ENCODE results near the gene OR5AS1.
"Not testable (repeated sequence)": the region's sequence is repeated elsewhere in the genome, so short reads cannot be mapped to it uniquely, and the experiment has no call there.

The OR5AS1 gene

DNA sequence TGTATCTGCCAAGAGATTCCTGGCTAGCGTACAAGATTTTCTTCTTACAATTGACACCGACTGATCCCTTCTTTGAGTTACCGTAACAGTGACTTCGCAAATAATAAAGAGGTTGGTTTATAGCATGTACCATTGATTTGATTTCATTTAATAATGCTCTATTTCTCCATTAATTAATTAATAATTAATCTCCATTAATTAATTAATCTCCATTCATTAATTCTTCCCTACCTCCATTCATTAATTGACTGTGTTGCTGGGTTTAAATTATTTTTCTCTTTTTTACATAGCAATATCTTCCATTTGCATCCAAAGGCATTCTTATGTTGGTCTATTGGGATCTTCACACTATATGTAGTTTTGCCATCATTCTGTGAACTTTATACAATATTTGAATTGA is 21.0 kb downstream of the OR5AS1 start:
- TF ChIP-seq POLR2A (IDR thresholded peaks at IDR 0.05; ENCODE audit: extremely low read depth, insufficient read length) (no peak), MYC (IDR thresholded peaks at IDR 0.05; ENCODE audit: low read depth, low read length) (no peak)
- TF ChIP-seq, protein P1, sequence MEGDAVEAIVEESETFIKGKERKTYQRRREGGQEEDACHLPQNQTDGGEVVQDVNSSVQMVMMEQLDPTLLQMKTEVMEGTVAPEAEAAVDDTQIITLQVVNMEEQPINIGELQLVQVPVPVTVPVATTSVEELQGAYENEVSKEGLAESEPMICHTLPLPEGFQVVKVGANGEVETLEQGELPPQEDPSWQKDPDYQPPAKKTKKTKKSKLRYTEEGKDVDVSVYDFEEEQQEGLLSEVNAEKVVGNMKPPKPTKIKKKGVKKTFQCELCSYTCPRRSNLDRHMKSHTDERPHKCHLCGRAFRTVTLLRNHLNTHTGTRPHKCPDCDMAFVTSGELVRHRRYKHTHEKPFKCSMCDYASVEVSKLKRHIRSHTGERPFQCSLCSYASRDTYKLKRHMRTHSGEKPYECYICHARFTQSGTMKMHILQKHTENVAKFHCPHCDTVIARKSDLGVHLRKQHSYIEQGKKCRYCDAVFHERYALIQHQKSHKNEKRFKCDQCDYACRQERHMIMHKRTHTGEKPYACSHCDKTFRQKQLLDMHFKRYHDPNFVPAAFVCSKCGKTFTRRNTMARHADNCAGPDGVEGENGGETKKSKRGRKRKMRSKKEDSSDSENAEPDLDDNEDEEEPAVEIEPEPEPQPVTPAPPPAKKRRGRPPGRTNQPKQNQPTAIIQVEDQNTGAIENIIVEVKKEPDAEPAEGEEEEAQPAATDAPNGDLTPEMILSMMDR (IDR thresholded peaks at IDR 0.05; ENCODE audit: low read depth, low read length): no peak
- TF ChIP-seq, protein P2, sequence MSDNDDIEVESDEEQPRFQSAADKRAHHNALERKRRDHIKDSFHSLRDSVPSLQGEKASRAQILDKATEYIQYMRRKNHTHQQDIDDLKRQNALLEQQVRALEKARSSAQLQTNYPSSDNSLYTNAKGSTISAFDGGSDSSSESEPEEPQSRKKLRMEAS (IDR thresholded peaks at IDR 0.05; ENCODE audit: low read depth, low read length): no peak
- no peak for DNase-seq (ENCODE audit: low read depth)

DNA sequence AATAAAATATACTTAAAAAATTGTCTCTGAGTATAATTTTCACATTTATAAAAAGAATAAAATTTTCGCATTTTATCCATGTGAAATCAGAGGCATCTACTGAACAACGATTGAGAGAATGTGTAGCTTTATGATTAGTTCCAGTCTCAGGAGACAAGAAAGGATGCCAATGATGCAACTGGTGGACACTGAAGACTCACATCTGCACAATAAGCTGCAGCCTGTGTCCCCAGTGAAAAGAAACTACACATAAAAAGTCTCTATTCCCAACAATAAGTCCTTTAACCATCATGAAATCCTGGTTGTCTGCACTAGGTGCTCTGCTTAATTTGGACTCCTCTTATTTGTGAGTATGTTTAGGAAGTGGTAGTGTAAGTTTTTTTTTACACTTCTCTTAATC is 22.0 kb downstream of the OR5AS1 start:
- H3K4me3 ChIP-seq (ENCODE audit: low read depth, low read length): no peak overlapping the region
- TF ChIP-seq MYC (IDR thresholded peaks at IDR 0.05; ENCODE audit: low read depth, low read length) (no peak), POLR2A (IDR thresholded peaks at IDR 0.05; ENCODE audit: extremely low read depth, insufficient read length) (no peak)
- TF ChIP-seq, protein P2 (IDR thresholded peaks at IDR 0.05; ENCODE audit: low read depth, low read length): no peak
- TF ChIP-seq, protein P1 (IDR thresholded peaks at IDR 0.05; ENCODE audit: low read depth, low read length): no peak
- no peak for DNase-seq (ENCODE audit: low read depth)

More for the DNA sequence above, 21.0 kb downstream of the OR5AS1 start:
- H3K4me3 ChIP-seq (ENCODE audit: low read depth, low read length): no peak overlapping the region

DNA sequence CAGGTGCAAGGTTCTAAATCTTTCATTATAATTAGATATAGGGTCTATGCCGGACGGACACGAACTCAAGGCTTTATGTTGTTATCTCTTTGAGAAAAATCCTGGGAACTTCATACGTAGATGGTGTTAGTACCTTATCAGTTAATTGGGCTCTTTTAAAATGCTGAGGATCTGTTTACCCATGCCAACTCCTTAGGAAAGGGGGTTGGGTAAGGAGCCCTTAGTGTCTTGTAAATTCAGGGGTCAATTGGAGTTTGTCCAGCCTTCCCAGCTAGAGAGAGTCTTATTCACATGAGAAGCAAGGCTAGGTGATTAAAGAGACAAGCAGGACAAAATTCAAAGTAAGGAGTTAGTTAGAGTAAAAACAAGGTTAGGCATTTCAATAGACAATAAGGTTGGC is 28.9 kb downstream of the OR5AS1 start:
- DNase-seq (ENCODE audit: low read depth); H3K4me3 ChIP-seq (ENCODE audit: low read depth, low read length): not testable (repeated sequence)

DNA sequence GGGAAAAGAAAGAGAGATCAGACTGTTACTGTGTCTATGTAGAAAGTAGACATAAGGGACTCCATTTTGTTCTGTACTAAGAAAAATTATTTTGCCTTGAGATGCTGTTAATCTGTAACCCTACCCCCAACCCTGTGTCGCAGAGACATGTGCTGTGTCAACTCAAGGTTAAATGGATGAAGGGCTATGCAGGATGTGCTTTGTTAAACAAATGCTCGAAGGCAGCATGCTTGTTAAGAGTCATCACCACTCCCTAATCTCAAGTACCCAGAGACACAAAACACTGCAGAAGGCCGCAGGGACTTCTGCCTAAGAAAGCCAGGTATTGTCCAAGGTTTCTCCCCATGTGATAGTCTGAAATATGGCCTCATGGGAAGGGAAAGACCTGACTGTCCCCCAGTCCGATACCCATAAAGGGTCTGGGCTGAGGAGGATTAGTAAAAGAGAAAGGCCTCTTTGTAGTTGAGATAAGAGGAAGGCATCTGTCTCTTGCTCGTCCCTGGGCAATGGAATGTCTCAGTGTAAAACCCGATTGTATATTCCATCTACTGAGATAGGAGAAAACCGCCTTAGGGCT is 30.3 kb downstream of the OR5AS1 start:
- H3K4me3 ChIP-seq (ENCODE audit: low read depth, low read length); DNase-seq (ENCODE audit: low read depth): not testable (repeated sequence)

DNA sequence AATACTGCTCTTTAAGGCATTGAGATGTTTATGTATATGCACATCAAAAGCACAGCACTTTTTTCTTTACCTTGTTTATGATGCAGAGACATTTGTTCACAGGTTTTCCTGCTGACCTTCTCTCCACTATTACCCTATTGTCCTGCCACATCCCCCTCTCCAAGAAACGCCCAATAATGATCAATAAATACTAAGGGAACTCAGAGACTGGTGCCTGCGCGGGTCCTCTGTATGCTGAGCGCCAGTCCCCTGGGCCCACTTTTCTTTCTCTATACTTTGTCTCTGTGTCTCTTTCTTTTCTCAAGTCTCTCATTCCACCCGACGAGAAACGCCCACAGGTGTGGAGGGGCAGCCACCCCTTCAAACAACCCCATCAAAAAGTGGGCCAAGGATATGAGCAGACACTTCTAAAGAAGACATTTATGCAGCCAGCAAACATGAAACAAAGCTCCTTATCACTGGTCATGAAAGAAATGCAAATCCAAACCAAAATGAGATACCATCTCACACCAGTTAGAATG is 30.9 kb downstream of the OR5AS1 start:
- H3K4me3 ChIP-seq (ENCODE audit: low read depth, low read length): not testable (repeated sequence)

DNA sequence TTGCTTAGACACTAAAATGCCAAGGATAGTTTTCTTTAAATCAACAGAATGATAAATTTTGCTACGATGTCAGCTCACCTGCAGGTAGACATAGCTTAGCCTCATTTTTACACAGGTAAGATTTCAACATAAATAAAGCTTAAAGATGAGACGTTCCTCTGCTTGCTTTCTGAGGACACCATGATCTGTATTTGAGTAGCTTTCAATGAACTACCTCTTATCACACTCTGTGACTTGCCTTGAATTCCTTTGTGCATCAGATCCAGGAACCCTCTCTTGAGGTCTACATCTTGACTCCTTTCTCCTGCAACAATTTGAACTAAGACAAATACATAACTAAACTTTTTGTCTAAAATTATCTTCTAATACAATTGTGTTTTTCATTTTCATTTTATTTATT is 39.5 kb downstream of the OR5AS1 start:
- DNase-seq (ENCODE audit: low read depth): no peak
- no peak overlapping the region for H3K4me3 ChIP-seq (ENCODE audit: low read depth, low read length)

More for the DNA sequence above, 30.9 kb downstream of the OR5AS1 start:
- DNase-seq (ENCODE audit: low read depth): not testable (repeated sequence)

More for the DNA sequence above, 39.5 kb downstream of the OR5AS1 start:
- TF ChIP-seq, protein P2 (IDR thresholded peaks at IDR 0.05; ENCODE audit: low read depth, low read length): no peak
- TF ChIP-seq MYC (IDR thresholded peaks at IDR 0.05; ENCODE audit: low read depth, low read length) (no peak), POLR2A (IDR thresholded peaks at IDR 0.05; ENCODE audit: extremely low read depth, insufficient read length) (no peak)
- TF ChIP-seq, protein P1 (IDR thresholded peaks at IDR 0.05; ENCODE audit: low read depth, low read length): no peak
